Stomach (tissue), 4 donors: ENCODE measurements around the gene STK33.

Experiments used
- EP300 ChIP-seq: sonication (generic); formaldehyde crosslinking; IDR thresholded peaks from one replicate; pipeline ENCODE4 v1.6.1; 2017; ENCODE audit warnings: antibody characterized with exemption
- POLR2A ChIP-seq, 4 donors: fragments of 450-650 bp; IDR thresholded peaks; one replicate each; pipeline ENCODE4 v1.6.1; 2016; ENCODE audit warnings: antibody characterized with exemption in 4 of 4, control low read depth in 2 of 4, mild to moderate bottlenecking in 1 of 4, moderate library complexity in 1 of 4
- TF ChIP-seq, protein P1 (sequence below), 7 experiments: fragments of 450-650 bp in 4 of 7; fragments of 200-600 bp in 3 of 7; sonication (generic) in 3 of 7; IDR thresholded peaks; one replicate each; pipeline ENCODE4 v1.5.1; 2016 to 2019; ENCODE audit warnings: antibody characterized with exemption in 7 of 7, control low read depth in 2 of 7, mild to moderate bottlenecking in 1 of 7

DNA sequence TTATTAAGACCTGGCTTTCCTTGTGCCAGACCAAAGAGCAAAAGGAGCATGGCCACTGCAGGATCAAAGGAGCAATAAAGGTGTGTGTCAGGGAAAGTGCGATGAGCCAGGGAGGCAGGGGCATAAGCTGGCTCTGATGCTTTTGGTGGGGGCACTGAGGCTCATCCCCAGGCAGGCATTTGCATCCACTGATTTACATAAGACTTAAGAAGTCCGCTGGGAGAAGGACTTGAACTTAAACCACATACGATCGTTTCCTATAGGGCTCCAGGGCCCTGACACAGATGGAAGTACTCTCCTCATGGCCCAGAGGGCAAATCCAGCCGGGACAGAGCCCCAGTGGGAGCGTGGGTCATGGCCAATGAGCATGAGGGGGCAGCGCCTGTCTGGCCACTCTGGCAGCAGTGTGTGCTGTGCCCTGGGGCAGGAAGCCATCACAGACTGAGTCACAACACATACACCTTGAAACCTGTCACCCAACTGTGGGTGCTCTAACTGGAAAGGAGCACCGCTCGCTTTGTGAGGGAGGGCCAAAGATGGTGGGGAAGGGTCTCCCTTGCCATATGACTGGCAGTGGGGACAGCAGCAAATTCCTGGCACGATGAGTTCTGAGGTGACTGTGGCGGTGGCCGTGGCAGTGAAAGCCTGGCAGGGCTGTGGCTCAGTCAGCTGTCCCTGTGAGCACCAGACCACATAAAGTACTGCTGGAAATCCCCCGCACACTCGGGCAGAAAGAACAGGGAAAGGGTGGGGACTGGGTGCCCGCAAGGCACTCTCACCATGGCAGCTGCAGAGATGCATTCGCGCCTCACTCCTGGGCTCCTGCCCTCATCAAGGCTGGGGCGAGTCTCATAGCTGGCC is 251.0 kb downstream of the STK33 start:
- TF ChIP-seq, protein P1, sequence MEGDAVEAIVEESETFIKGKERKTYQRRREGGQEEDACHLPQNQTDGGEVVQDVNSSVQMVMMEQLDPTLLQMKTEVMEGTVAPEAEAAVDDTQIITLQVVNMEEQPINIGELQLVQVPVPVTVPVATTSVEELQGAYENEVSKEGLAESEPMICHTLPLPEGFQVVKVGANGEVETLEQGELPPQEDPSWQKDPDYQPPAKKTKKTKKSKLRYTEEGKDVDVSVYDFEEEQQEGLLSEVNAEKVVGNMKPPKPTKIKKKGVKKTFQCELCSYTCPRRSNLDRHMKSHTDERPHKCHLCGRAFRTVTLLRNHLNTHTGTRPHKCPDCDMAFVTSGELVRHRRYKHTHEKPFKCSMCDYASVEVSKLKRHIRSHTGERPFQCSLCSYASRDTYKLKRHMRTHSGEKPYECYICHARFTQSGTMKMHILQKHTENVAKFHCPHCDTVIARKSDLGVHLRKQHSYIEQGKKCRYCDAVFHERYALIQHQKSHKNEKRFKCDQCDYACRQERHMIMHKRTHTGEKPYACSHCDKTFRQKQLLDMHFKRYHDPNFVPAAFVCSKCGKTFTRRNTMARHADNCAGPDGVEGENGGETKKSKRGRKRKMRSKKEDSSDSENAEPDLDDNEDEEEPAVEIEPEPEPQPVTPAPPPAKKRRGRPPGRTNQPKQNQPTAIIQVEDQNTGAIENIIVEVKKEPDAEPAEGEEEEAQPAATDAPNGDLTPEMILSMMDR (IDR thresholded peaks at IDR 0.05), result no peak
- no peak for TF ChIP-seq POLR2A (IDR thresholded peaks at IDR 0.05)
- TF ChIP-seq EP300, result no peak
